HepG2 (cell line): ENCODE measurements around the gene PRRT2. TPM values are rescaled to one million over a fixed set of nuclear protein-coding genes. Genes with fewer than 3 reads are reported as not detected.
A peak's percentile ranks its signal among the peaks of the same experiment; 100 is the strongest.

ENCODE experiments used
- ATF2 ChIP-seq: sonication (generic); formaldehyde crosslinking; IDR thresholded peaks from 2 replicates; pipeline ENCODE4 v1.4.0; 2020; ENCODE audit warnings: missing genetic modification reagents
- CCAR2 ChIP-seq: fragments of 200-400 bp; formaldehyde crosslinking; optimal IDR thresholded peaks from 2 replicates; pipeline ENCODE3; 2018; ENCODE audit warnings: low read depth, mild to moderate bottlenecking, low read length, moderate library complexity
- HES4 ChIP-seq: sonication (generic); formaldehyde crosslinking; IDR thresholded peaks from 2 replicates; pipeline ENCODE4 v1.9.0; 2021; ENCODE audit warnings: mild to moderate bottlenecking, missing genetic modification reagents, borderline replicate concordance
- HMGXB3 ChIP-seq: sonication (generic); formaldehyde crosslinking; IDR thresholded peaks from 2 replicates; pipeline ENCODE4 v1.4.0; 2020; ENCODE audit warnings: missing genetic modification reagents, borderline replicate concordance
- NFATC3 ChIP-seq: sonication (generic); formaldehyde crosslinking; IDR thresholded peaks from 2 replicates; pipeline ENCODE4 v1.5.1; 2020; ENCODE audit warnings: mild to moderate bottlenecking, missing genetic modification reagents
- NFYC ChIP-seq: IDR thresholded peaks from 2 replicates; pipeline ENCODE4 v1.6.1; 2016; ENCODE audit warnings: missing genetic modification reagents, missing compliant biosample characterization
- PBX2 ChIP-seq: IDR thresholded peaks from 2 replicates; pipeline ENCODE4 v1.6.1; 2016; ENCODE audit warnings: control low read depth
- PRMT3 ChIP-seq: sonication (generic); formaldehyde crosslinking; IDR thresholded peaks from 2 replicates; pipeline ENCODE4 v1.8.1; 2022; ENCODE audit warnings: low read depth, mild to moderate bottlenecking, moderate library complexity, missing genetic modification reagents, borderline replicate concordance
- RBM22 ChIP-seq: fragments of 200-400 bp; formaldehyde crosslinking; optimal IDR thresholded peaks from 2 replicates; pipeline ENCODE3; 2017; ENCODE audit warnings: mild to moderate bottlenecking, low read length, moderate library complexity
- STAT5B ChIP-seq: sonication (generic); formaldehyde crosslinking; IDR thresholded peaks from 2 replicates; pipeline ENCODE4 v1.4.0; 2020; ENCODE audit warnings: missing genetic modification reagents
- STAT6 ChIP-seq: sonication (generic); formaldehyde crosslinking; IDR thresholded peaks from 2 replicates; pipeline ENCODE4 v1.4.0; 2020; ENCODE audit warnings: missing genetic modification reagents, mild to moderate bottlenecking, borderline replicate concordance
- ZNF180 ChIP-seq: sonication (generic); formaldehyde crosslinking; IDR thresholded peaks from 2 replicates; pipeline ENCODE4 v1.4.0; 2020; ENCODE audit warnings: low read depth, missing genetic modification reagents, borderline replicate concordance
- ZNF30 ChIP-seq: sonication (generic); formaldehyde crosslinking; IDR thresholded peaks from 2 replicates; pipeline ENCODE4 v1.5.0; 2020; ENCODE audit warnings: mild to moderate bottlenecking, missing genetic modification reagents
- ZNF746 ChIP-seq: sonication (generic); formaldehyde crosslinking; IDR thresholded peaks from 2 replicates; pipeline ENCODE4 v1.8.0; 2022; ENCODE audit warnings: mild to moderate bottlenecking, missing genetic modification reagents
- polyA plus RNA-seq, 8 experiments: library from polyadenylated mRNA; depleted of rRNA in 3 of 8; stranded (reverse) in 7 of 8; unstranded in 1 of 8; fragments of >200 nt; fragmentation: Illumina TruSeq in 4 of 8; extraction: Trizol in 4 of 8; gene quantifications; 2 replicates each; pipeline versions ENCODE4 v1.2.1 to v1.2.3, GENCODE V29; 2011 to 2016; ENCODE audit warnings: low read depth in 4 of 8, missing spikeins in 1 of 8, mixed read lengths in 1 of 8; ENCODE audit not compliant: insufficient read depth in 1 of 8
- total RNA-seq, 5 experiments: library from RNA; depleted of rRNA; stranded (reverse); fragments of >200 nt; fragmentation: Illumina TruSeq; extraction: Trizol; gene quantifications; 2 replicates each; pipeline ENCODE4 v1.2.3, GENCODE V29; 2016; ENCODE audit warnings: low read depth in 1 of 5

The PRRT2 gene
- total and polyA plus RNA-seq, 2 of the 13 experiments (the other 11 are each of a cell fraction or from before 2014, with no cell fraction given), result 0.51 to 1.1 TPM

DNA sequence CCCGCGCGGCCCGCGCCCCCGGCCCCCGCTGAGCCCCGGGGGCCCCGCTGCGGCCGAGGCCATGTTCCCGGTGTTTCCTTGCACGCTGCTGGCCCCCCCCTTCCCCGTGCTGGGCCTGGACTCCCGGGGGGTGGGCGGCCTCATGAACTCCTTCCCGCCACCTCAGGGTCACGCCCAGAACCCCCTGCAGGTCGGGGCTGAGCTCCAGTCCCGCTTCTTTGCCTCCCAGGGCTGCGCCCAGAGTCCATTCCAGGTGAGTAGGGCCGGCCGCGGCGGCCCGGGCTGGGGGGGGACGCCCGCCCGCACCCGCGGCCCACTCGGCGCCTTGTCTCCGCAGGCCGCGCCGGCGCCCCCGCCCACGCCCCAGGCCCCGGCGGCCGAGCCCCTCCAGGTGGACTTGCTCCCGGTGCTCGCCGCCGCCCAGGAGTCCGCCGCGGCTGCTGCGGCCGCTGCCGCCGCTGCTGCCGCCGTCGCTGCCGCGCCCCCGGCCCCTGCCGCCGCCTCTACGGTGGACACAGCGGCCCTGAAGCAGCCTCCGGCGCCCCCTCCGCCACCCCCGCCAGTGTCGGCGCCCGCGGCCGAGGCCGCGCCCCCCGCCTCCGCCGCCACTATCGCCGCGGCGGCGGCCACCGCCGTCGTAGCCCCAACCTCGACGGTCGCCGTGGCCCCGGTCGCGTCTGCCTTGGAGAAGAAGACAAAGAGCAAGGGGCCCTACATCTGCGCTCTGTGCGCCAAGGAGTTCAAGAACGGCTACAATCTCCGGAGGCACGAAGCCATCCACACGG, 5.2 kb upstream of the PRRT2 start (continued):
- TF ChIP-seq HMGXB3 (CRISPR knock-in tag) (no peak), PBX2 (no peak), PRMT3 (no peak), ZNF180 (CRISPR knock-in tag) (no peak), ZNF30 (CRISPR knock-in tag) (no peak), ATF2 (CRISPR knock-in tag) (no peak), CCAR2 (no peak), RBM22 (no peak), NFYC (CRISPR knock-in tag) (no peak), HES4 (CRISPR knock-in tag) (no peak), STAT5B (no peak), STAT6 (CRISPR knock-in tag) (no peak), ZNF746 (CRISPR knock-in tag) (peak; percentile 82), NFATC3 (CRISPR knock-in tag) (no peak)
